ENCODE results near the gene ERVK3-1.

GRCh38 chr19:58294743-58295374, 10.3 kb upstream of the ERVK3-1 start:
- TF ChIP-seq POLR2A (IDR thresholded peaks at IDR 0.05) (no peak), CTCF (IDR thresholded peaks at IDR 0.05) (no peak)

Measured in breast epithelium (tissue), 3 donors.